ENCODE data around the gene PRM1.

The PRM1 gene

DNA sequence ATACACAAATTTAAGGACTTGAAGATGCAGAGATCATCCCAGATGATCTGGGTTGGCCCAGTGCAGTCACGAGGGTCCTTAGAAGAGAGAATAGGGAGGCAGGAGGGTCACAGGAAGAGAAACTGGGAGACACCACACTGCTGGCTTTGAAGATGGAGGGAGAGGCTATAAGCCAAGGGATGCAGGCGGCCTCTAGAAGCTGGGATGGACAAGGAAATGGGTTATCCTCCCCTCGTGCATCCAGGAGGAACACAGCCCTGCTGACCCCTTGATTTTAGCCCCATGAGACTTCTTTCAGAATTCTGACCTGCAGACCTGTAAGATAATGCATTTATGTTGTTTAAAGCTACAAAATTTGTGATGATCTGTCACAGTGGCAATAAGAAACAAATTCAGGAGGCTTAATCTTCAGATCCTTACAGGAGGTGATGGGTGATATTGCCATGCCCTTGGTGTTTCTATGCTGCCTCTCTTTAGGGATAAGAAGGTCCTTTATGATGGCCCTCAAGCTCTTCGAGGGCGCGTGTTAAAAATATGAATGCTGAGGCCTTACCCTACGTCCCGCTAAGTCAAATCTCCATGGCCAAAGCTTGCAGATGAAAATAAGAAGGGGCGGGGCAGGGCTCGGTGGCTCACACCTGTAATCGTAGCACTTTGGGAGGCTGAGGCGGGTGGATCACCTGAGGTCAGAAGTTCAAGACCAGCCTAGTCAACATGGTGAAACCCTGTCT, 3.4 kb downstream of the PRM1 start:
- DNase-seq (ENCODE audit: insufficient read length, low spot score): no peak
- no peak for FAIRE-seq
- no peak for TF ChIP-seq POLR2A (IDR thresholded peaks at IDR 0.05; ENCODE audit: low read depth, low read length)

DNA sequence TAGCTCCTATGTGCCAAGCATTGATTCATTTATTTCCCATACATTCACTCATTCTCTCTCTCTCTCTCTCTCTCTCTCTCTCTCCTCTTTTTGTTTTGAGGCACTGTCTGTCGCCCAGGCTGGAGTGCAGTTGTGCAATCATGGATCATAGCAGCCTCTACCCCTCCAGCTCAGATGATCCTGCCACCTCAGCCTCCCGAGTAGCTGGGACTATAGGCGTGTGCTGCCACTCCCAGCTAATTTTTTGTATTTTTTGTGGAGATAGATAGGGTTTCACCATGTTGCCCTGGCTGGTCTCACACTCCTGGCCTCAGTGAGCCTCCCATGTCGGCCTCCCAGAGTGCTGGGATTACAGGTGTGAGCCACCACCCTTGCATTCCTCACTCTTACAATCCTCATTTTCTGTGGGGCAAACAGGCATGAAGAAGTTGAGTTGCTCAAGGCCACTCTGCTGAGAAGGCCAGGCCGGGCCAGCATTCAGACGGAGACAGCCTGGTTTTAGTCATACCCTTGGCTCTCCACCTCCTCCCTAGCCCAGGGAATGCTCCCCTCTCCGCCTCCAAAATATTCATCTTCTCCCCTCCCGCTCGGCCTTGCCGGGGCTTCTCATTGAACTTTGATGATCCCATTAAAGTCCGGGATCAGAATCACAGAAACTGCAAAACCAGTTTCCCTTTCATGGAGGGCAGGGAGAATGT, 4.1 kb downstream of the PRM1 start:
- no peak for TF ChIP-seq POLR2A (IDR thresholded peaks at IDR 0.05; ENCODE audit: low read depth, low read length)
- DNase-seq (ENCODE audit: insufficient read length, low spot score): no peak
- no peak for FAIRE-seq

DNA sequence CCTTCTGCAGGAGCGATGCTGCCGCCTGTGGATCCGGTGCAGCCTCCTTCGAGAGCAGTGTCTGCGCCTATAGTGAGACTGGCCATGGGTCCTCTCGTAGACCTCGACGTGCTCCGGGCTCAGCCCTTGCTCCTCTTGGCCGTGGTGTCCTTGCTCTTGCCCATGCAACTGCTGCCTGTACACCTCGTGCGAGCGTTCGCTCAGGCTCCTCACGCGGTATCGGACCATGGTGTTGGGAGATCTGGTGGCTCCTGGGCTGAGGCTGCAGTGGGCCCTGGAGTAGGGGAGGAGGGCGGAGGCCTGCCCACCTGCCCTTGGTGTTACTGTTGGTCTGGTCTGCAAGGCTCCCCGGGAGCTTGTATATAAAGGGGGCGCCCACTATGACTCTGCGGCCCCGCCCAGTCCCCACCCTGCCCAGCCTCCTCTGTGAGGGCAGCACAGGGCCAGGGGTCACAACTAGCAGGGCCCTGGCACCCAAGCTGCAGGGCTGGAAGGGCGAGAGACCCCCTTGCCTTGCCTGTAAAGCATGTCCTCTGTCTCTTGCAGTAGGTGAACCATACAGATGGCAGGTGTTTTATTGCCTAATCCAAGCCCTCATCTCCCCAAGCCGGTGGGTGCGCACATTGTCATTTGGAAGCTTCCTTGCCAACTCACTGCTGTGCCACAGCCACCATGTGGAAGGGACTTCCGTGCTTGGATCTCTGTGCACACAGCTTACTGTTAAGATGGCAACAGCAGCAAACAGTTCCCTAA, 4.8 kb downstream of the PRM1 start, which contains the start of gene PRM2:
Gene PRM2 (minus strand): TSS at position 338 of the 753 bp plus-strand sequence. CDS start 110 bp downstream, at position 228.
- DNase-seq (ENCODE audit: insufficient read length, low spot score): no peak
- TF ChIP-seq POLR2A (IDR thresholded peaks at IDR 0.05; ENCODE audit: low read depth, low read length): no peak
- FAIRE-seq: no peak

GRCh38 chr16:11274964-11275363, 6.2 kb downstream of the PRM1 start:
- TF ChIP-seq POLR2A (IDR thresholded peaks at IDR 0.05; ENCODE audit: low read depth, low read length): no peak
- no peak for FAIRE-seq
- no peak for DNase-seq (ENCODE audit: insufficient read length, low spot score)

DNA sequence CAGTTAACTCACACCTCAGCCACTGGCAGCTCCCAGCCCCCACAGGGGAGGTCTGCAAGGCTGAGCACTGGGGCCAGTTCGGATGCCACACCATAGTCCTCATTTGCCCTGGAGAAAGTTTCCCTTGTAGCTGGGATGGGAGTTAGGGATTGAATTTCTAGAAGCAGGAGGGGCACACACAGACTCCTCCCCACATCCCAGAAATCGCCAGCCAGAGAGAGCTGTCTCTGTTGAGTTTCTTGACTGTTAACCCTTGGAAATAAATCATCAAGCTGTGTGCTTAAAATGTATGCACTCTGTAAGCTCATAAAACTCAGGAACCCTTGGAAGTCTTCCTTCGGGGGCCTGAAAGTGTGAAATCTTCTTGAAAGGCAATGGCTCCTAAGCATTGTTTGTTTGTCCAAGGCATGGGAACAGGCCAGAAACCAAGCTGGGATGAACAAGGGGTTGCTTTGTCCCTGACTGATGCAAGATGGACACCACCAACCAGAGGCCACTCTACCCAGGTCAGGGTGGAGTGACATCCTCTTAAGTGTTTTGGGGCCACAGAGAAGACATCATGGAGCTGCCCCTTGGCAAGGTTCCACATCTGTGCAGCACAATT, 7.3 kb downstream of the PRM1 start:
- no peak for FAIRE-seq
- no peak for DNase-seq (ENCODE audit: insufficient read length, low spot score)
- TF ChIP-seq POLR2A (IDR thresholded peaks at IDR 0.05; ENCODE audit: low read depth, low read length): no peak

GRCh38 chr16:11272921-11273720, 8.0 kb downstream of the PRM1 start, which contains the start of gene PRM3:
Gene PRM3 (minus strand): TSS chr16:11273629. CDS start chr16:11273595, 34 bp downstream.
- TF ChIP-seq POLR2A (IDR thresholded peaks at IDR 0.05; ENCODE audit: low read depth, low read length): no peak
- DNase-seq (ENCODE audit: insufficient read length, low spot score) (no peak), FAIRE-seq (no peak)

DNA sequence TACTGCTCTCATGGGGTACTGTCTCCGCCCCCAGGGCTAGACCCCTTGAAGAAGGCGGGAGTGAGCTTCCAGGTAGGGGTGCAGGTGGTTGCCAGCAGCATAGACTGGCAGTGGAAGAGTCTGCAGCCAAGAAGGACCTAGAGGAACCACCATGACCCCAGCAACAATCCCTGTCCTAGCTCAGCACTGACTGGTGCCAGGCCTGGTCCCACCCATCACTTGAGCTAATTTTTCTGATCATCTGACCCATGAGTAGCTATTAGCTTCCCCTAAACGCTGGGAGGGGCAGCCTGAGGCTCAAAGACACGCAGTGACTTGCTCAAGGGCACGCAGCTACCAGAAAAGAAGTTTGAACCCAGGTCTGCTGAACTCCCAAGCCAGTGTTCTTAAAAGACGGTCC, 8.6 kb downstream of the PRM1 start:
- FAIRE-seq (no peak), DNase-seq (ENCODE audit: insufficient read length, low spot score) (no peak)
- no peak for TF ChIP-seq POLR2A (IDR thresholded peaks at IDR 0.05; ENCODE audit: low read depth, low read length)

- no peak for FAIRE-seq
- no peak for TF ChIP-seq POLR2A (IDR thresholded peaks at IDR 0.05; ENCODE audit: low read depth, low read length)
These were observed 9.5 kb downstream of the PRM1 start for GRCh38 chr16:11271610-11272009.

GRCh38 chr16:11270602-11271162, 10.4 kb downstream of the PRM1 start:
- DNase-seq (ENCODE audit: insufficient read length, low spot score): no peak
- no peak for FAIRE-seq
- no peak for TF ChIP-seq POLR2A (IDR thresholded peaks at IDR 0.05; ENCODE audit: low read depth, low read length)

More at GRCh38 chr16:11271610-11272009, 9.5 kb downstream of the PRM1 start:
- DNase-seq (ENCODE audit: insufficient read length, low spot score): no peak

GRCh38 chr16:11268921-11269375, 12.2 kb downstream of the PRM1 start, which contains the start of gene TNP2:
Gene TNP2 (minus strand): TSS chr16:11269325. CDS start chr16:11269262, 63 bp downstream.
- no peak for FAIRE-seq
- no peak for DNase-seq (ENCODE audit: insufficient read length, low spot score)
- TF ChIP-seq POLR2A (IDR thresholded peaks at IDR 0.05; ENCODE audit: low read depth, low read length): no peak

GRCh38 chr16:11265124-11265523, 16.0 kb downstream of the PRM1 start:
- TF ChIP-seq POLR2A (IDR thresholded peaks at IDR 0.05; ENCODE audit: low read depth, low read length): no peak
- DNase-seq (ENCODE audit: insufficient read length, low spot score) (no peak), FAIRE-seq (no peak)

GRCh38 chr16:11264155-11264832, 16.8 kb downstream of the PRM1 start:
- DNase-seq (ENCODE audit: insufficient read length, low spot score) (no peak), FAIRE-seq (no peak)
- TF ChIP-seq POLR2A (IDR thresholded peaks at IDR 0.05; ENCODE audit: low read depth, low read length): no peak

All from H54 (cell line).